ENCODE results near the gene TAF15.

The TAF15 gene

GRCh38 chr17:35825206-35825605 lies 15.9 kb downstream of the TAF15 start:
- DNase-seq = no peak

- no peak for DNase-seq
These were observed 31.8 kb downstream of the TAF15 start for GRCh38 chr17:35841101-35841500.

- DNase-seq = peak; percentile 31
These were observed 32.2 kb downstream of the TAF15 start for GRCh38 chr17:35841505-35841904.

- DNase-seq = no peak
These were observed 33.0 kb downstream of the TAF15 start for GRCh38 chr17:35842239-35842638.

- no peak for DNase-seq
These were observed 34.4 kb downstream of the TAF15 start for GRCh38 chr17:35843698-35844097.

- DNase-seq = no peak
These were observed 35.3 kb downstream of the TAF15 start for GRCh38 chr17:35844547-35844946.

- DNase-seq = no peak
These were observed 36.9 kb downstream of the TAF15 start for GRCh38 chr17:35846055-35846809.

GRCh38 chr17:35847006-35847405 lies 37.7 kb downstream of the TAF15 start:
- DNase-seq = no peak

GRCh38 chr17:35847633-35848373 lies 38.5 kb downstream of the TAF15 start:
- DNase-seq = no peak

GRCh38 chr17:35849469-35850348 lies 40.4 kb downstream of the TAF15 start:
- DNase-seq = peak; percentile 52

- DNase-seq = no peak
These were observed 46.7 kb downstream of the TAF15 start for GRCh38 chr17:35855965-35856364.

GRCh38 chr17:35856603-35857002 lies 47.3 kb downstream of the TAF15 start:
- no peak for DNase-seq

- no peak for DNase-seq
These were observed 55.6 kb downstream of the TAF15 start for GRCh38 chr17:35864853-35865252.

GRCh38 chr17:35865412-35866340 lies 56.4 kb downstream of the TAF15 start:
- peak; percentile 58 for DNase-seq

GRCh38 chr17:35866341-35866950 lies 57.2 kb downstream of the TAF15 start:
- peak; percentile 48 for DNase-seq

- DNase-seq = no peak
These were observed 58.3 kb downstream of the TAF15 start for GRCh38 chr17:35867574-35867973.

- no peak for DNase-seq
These were observed 59.5 kb downstream of the TAF15 start, which contains the start of gene HEATR9 for GRCh38 chr17:35868737-35869136. TSS of gene HEATR9 (minus strand) at chr17:35868891. CDS start at chr17:35868742, 149 bp downstream.

- no peak for DNase-seq
These were observed 61.9 kb downstream of the TAF15 start for GRCh38 chr17:35870906-35871819.

GRCh38 chr17:35872196-35872980 lies 63.1 kb downstream of the TAF15 start:
- DNase-seq = no peak

All from HCEC 1CT (cell line).